NCI-H128 (cell line): ENCODE results near the gene STX18.
"Not testable (repeated sequence)": the region's sequence is repeated elsewhere in the genome, so short reads cannot be mapped to it uniquely, and the experiment has no call there.

Experiments
- DNase-seq: peaks from one replicate; lab custom pipeline; 2025; ENCODE audit not compliant: unreplicated experiment; lab: John Stamatoyannopoulos, UW

Gene STX18

GRCh38 chr4:4480685-4481398 lies 61.0 kb downstream of the STX18 start:
- no peak for DNase-seq

GRCh38 chr4:4480205-4480604 lies 61.6 kb downstream of the STX18 start:
- no peak for DNase-seq

GRCh38 chr4:4479366-4479765 lies 62.5 kb downstream of the STX18 start:
- DNase-seq, result no peak

GRCh38 chr4:4477796-4478195 lies 64.1 kb downstream of the STX18 start:
- no peak for DNase-seq

- no peak for DNase-seq
Measured at GRCh38 chr4:4477391-4477790, 64.5 kb downstream of the STX18 start.

GRCh38 chr4:4474476-4474875 lies 67.4 kb downstream of the STX18 start:
- DNase-seq, result no peak

- no peak for DNase-seq
Measured at GRCh38 chr4:4472344-4472958, 69.4 kb downstream of the STX18 start.

GRCh38 chr4:4471195-4471594 lies 70.7 kb downstream of the STX18 start:
- DNase-seq, result no peak

GRCh38 chr4:4470208-4470607 lies 71.6 kb downstream of the STX18 start:
- no peak for DNase-seq

- DNase-seq, result not testable (repeated sequence)
Measured at GRCh38 chr4:4465238-4465637, 76.6 kb downstream of the STX18 start.

GRCh38 chr4:4462970-4463369 lies 78.9 kb downstream of the STX18 start:
- no peak for DNase-seq

GRCh38 chr4:4461850-4462249 lies 80.0 kb downstream of the STX18 start:
- DNase-seq, result peak; percentile 37

- no peak for DNase-seq
Measured at GRCh38 chr4:4461178-4461577, 80.7 kb downstream of the STX18 start.

GRCh38 chr4:4460759-4461158 lies 81.1 kb downstream of the STX18 start:
- DNase-seq, result no peak

GRCh38 chr4:4459181-4459580 lies 82.7 kb downstream of the STX18 start:
- DNase-seq, result no peak

- no peak for DNase-seq
Measured at GRCh38 chr4:4457803-4458553, 83.9 kb downstream of the STX18 start.

GRCh38 chr4:4456816-4457578 lies 84.9 kb downstream of the STX18 start:
- no peak for DNase-seq

GRCh38 chr4:4456351-4456750 lies 85.5 kb downstream of the STX18 start:
- DNase-seq, result no peak

GRCh38 chr4:4455210-4455865 lies 86.5 kb downstream of the STX18 start:
- DNase-seq, result peak; percentile 41

GRCh38 chr4:4446434-4446833 lies 95.4 kb downstream of the STX18 start:
- no peak for DNase-seq

GRCh38 chr4:4443821-4444220 lies 98.0 kb downstream of the STX18 start:
- no peak for DNase-seq
